ENCODE data around the gene SLC22A25.
"Not testable (repeated sequence)": the region's sequence is repeated elsewhere in the genome, so short reads cannot be mapped to it uniquely, and the experiment has no call there.

DNA sequence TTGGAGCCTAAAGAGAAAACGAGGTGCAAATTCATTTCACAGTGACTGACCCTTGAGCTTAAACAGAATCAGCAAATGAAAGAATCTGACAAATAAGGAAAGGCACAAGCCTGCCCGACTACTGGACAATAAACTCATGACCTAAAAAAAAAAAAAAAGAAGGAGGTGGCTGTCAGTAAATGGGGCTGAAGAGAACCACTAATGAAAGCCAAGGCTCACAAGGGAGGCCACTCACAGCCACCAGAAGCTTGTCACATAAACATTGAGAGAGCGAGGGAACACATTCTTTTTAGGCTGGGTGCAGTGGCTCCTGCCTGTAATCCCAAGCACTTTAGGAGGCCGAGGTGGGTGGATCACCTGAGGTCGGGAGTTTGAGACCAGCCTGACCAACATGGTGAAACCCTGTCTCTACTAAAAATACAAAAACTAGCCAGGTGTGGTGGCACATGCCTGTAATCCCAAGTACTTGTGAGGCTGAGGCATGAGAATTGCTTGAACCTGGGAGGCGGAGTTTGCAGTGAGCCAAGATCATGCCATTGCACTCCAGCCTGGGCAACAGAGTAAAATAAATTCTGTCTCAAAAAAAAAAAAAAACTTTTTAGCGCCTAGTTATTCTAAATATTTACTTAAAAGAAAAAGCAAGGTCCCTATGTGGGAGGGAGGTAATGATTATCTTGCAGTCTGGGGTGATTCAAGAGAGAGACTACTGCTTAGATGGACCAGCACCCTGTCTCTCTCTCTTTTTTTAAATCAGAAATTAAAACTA, 4.0 kb upstream of the SLC22A25 start:
- TF ChIP-seq POLR2AphosphoS5 (IDR thresholded peaks at IDR 0.05; ENCODE audit: insufficient read depth in 1 of 2, low read depth in 1 of 2) = not testable (repeated sequence)
- TF ChIP-seq, protein P1, sequence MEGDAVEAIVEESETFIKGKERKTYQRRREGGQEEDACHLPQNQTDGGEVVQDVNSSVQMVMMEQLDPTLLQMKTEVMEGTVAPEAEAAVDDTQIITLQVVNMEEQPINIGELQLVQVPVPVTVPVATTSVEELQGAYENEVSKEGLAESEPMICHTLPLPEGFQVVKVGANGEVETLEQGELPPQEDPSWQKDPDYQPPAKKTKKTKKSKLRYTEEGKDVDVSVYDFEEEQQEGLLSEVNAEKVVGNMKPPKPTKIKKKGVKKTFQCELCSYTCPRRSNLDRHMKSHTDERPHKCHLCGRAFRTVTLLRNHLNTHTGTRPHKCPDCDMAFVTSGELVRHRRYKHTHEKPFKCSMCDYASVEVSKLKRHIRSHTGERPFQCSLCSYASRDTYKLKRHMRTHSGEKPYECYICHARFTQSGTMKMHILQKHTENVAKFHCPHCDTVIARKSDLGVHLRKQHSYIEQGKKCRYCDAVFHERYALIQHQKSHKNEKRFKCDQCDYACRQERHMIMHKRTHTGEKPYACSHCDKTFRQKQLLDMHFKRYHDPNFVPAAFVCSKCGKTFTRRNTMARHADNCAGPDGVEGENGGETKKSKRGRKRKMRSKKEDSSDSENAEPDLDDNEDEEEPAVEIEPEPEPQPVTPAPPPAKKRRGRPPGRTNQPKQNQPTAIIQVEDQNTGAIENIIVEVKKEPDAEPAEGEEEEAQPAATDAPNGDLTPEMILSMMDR (IDR thresholded peaks at IDR 0.05) = not testable (repeated sequence)
